ENCODE measurements around the gene DNMT3A. TPM values are rescaled to one million over a fixed set of nuclear protein-coding genes. Genes with fewer than 3 reads are reported as not detected.

The DNMT3A gene
- total RNA-seq: 10 to 100 TPM; 16.1 to 33.7 (median 21.0) TPM

GRCh38 chr2:25341753-25342371 is at the start of gene DNMT3A:
Gene DNMT3A (minus strand): TSS chr2:25341925. CDS start chr2:25313984, 27,941 bp downstream.
- in situ Hi-C loops (cut with MboI; ENCODE audit: low pct_ligation_motif_present in 1 of 4, low pct_unique_long_range_greater_than_20kb in 1 of 4, low sequenced_read_pairs in 3 of 4): no loop called here
- peak within 1 kb of the TSS; percentile 69 to 82 (median 78) for H3K4me3 ChIP-seq
- H3K9me3 ChIP-seq: no peaks in the 10 kb centered on the region
- no peaks in the 10 kb centered on the region for H3K27me3 ChIP-seq
- peak within 1 kb of the TSS; percentile 81 to 91 (median 87) for H3K27ac ChIP-seq
- TF ChIP-seq, protein P1, sequence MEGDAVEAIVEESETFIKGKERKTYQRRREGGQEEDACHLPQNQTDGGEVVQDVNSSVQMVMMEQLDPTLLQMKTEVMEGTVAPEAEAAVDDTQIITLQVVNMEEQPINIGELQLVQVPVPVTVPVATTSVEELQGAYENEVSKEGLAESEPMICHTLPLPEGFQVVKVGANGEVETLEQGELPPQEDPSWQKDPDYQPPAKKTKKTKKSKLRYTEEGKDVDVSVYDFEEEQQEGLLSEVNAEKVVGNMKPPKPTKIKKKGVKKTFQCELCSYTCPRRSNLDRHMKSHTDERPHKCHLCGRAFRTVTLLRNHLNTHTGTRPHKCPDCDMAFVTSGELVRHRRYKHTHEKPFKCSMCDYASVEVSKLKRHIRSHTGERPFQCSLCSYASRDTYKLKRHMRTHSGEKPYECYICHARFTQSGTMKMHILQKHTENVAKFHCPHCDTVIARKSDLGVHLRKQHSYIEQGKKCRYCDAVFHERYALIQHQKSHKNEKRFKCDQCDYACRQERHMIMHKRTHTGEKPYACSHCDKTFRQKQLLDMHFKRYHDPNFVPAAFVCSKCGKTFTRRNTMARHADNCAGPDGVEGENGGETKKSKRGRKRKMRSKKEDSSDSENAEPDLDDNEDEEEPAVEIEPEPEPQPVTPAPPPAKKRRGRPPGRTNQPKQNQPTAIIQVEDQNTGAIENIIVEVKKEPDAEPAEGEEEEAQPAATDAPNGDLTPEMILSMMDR (IDR thresholded peaks at IDR 0.05): no peak
- TF ChIP-seq EP300 (IDR thresholded peaks at IDR 0.05; ENCODE audit: low read depth) (no peak), POLR2AphosphoS5 (IDR thresholded peaks at IDR 0.05) (no peak), POLR2A (IDR thresholded peaks at IDR 0.05) (no peak)
- peaks cover 15 to 37% (median 22%) of the 10 kb centered on the region in 4 donors for H3K4me1 ChIP-seq
- no peaks in the 10 kb centered on the region for H3K36me3 ChIP-seq
- peak; percentile 68 for DNase-seq
- intact Hi-C loops (cut with DNase I; ENCODE audit: low total_unique reads): loop anchor here (2.0 to 10.0 kb wide), 2 partner anchors 35 to 67 kb away; no protein-coding TSS in a partner anchor
- 2% methylated on average over 24 of the region's 100 CpGs; no CpG with 5 or more reads in 1 of the 2 donors for WGBS, 2 donors (ENCODE audit: low coverage in 1 of 2)

- DNase-seq: no peak
- no peaks in the 10 kb centered on the region for H3K36me3 ChIP-seq
Observed at GRCh38 chr2:25389161-25389560, 47.4 kb upstream of the DNMT3A start.

GRCh38 chr2:25388491-25388890 is 46.8 kb upstream of the DNMT3A start:
- no peaks in the 10 kb centered on the region for H3K9me3 ChIP-seq
- no peaks in the 10 kb centered on the region for H3K4me1 ChIP-seq
- H3K27me3 ChIP-seq: no peaks in the 10 kb centered on the region
- 74 to 77% methylated on average over 5 to 6 of the region's 6 CpGs for WGBS, 2 donors (ENCODE audit: low coverage in 1 of 2)
- no peak for DNase-seq
- in situ Hi-C loops (cut with MboI; ENCODE audit: low pct_ligation_motif_present in 1 of 4, low pct_unique_long_range_greater_than_20kb in 1 of 4, low sequenced_read_pairs in 3 of 4) (no loop called here), intact Hi-C loops (cut with DNase I; ENCODE audit: low total_unique reads) (no loop called here)
- no peak overlapping the region for H3K4me3 ChIP-seq
- TF ChIP-seq POLR2A (IDR thresholded peaks at IDR 0.05) (no peak), POLR2AphosphoS5 (IDR thresholded peaks at IDR 0.05) (no peak)
- TF ChIP-seq, protein P1 (IDR thresholded peaks at IDR 0.05): no peak
- no peak overlapping the region for H3K27ac ChIP-seq
- H3K36me3 ChIP-seq: no peaks in the 10 kb centered on the region

More at GRCh38 chr2:25389161-25389560, 47.4 kb upstream of the DNMT3A start:
- no peak overlapping the region for H3K27ac ChIP-seq
- WGBS, 2 donors (ENCODE audit: low coverage in 1 of 2): 96 to 100% methylated on average over 1 to 9 of the region's 9 CpGs
- H3K4me1 ChIP-seq: no peaks in the 10 kb centered on the region
- no peak overlapping the region for H3K4me3 ChIP-seq
- no peak for TF ChIP-seq POLR2AphosphoS5 (IDR thresholded peaks at IDR 0.05)
- no peak for TF ChIP-seq POLR2A (IDR thresholded peaks at IDR 0.05)
- TF ChIP-seq, protein P1 (IDR thresholded peaks at IDR 0.05): no peak
- no peak for TF ChIP-seq EP300 (IDR thresholded peaks at IDR 0.05; ENCODE audit: low read depth)
- in situ Hi-C loops (cut with MboI; ENCODE audit: low pct_ligation_motif_present in 1 of 4, low pct_unique_long_range_greater_than_20kb in 1 of 4, low sequenced_read_pairs in 3 of 4) (no loop called here), intact Hi-C loops (cut with DNase I; ENCODE audit: low total_unique reads) (no loop called here)
- no peaks in the 10 kb centered on the region for H3K27me3 ChIP-seq
- H3K9me3 ChIP-seq: no peaks in the 10 kb centered on the region

GRCh38 chr2:25387876-25388449 is 46.2 kb upstream of the DNMT3A start:
- 91 to 94% methylated on average over 2 to 17 of the region's 17 CpGs for WGBS, 2 donors (ENCODE audit: low coverage in 1 of 2)
- no peaks in the 10 kb centered on the region for H3K4me1 ChIP-seq
- in situ Hi-C loops (cut with MboI; ENCODE audit: low pct_ligation_motif_present in 1 of 4, low pct_unique_long_range_greater_than_20kb in 1 of 4, low sequenced_read_pairs in 3 of 4): no loop called here
- DNase-seq: no peak
- intact Hi-C loops (cut with DNase I; ENCODE audit: low total_unique reads): no loop called here
- no peak overlapping the region for H3K27ac ChIP-seq
- H3K4me3 ChIP-seq: no peak overlapping the region
- no peak for TF ChIP-seq POLR2AphosphoS5 (IDR thresholded peaks at IDR 0.05)
- no peak for TF ChIP-seq POLR2A (IDR thresholded peaks at IDR 0.05)
- no peak for TF ChIP-seq EP300 (IDR thresholded peaks at IDR 0.05; ENCODE audit: low read depth)
- TF ChIP-seq, protein P1 (IDR thresholded peaks at IDR 0.05): no peak
- no peaks in the 10 kb centered on the region for H3K27me3 ChIP-seq
- no peaks in the 10 kb centered on the region for H3K36me3 ChIP-seq
- H3K9me3 ChIP-seq: no peaks in the 10 kb centered on the region
